ENCODE results near the gene SIGLEC14. TPM values are rescaled to one million over a fixed set of nuclear protein-coding genes. Genes with fewer than 3 reads are reported as not detected.

The SIGLEC14 gene
- not detected in 2 replicates for total RNA-seq

DNA sequence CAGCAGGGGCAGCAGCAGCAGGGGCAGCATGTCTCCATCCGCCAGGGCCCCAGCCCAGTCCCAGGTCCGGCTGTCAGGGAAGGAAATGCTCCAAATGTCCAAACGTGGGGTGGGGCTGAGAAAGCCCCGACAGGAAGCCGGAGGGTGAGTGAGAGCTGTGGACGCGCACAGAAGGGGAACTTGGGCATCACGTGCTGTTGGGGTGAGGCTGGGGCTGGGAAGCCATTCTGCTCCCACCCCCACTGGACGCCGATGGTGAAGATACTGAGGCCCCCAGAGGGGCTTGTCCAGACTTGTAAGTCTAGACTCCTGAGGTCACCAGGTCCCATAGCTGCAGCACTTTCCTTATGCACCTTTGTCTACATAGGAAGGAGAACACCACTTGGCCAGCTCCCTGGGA, at the start of gene SIGLEC14:
SIGLEC14 (minus strand) TSS at position 96 of the 400 bp plus-strand sequence; CDS start at position 30, 66 bp downstream.

GRCh38 chr19:51693260-51693659, 46.6 kb upstream of the SIGLEC14 start, which contains the start of gene SPACA6:
SPACA6 (plus strand) TSS chr19:51693330; CDS start chr19:51693527, 197 bp downstream.

GRCh38 chr19:51630315-51630714, 16.3 kb downstream of the SIGLEC14 start, which contains the start of gene SIGLEC5:
SIGLEC5 (minus strand) TSS chr19:51630401; CDS start chr19:51630335, 66 bp downstream.

Other genes with a start within 250 kb of the SIGLEC14 start
- not detected in 2 replicates for gene SIGLEC10, start 229.2 kb downstream of the SIGLEC14 start, total RNA-seq
- not detected in 2 replicates for gene SIGLEC8, start 188.4 kb downstream of the SIGLEC14 start, total RNA-seq
- gene CEACAM18, start 168.3 kb downstream of the SIGLEC14 start, total RNA-seq, result not detected in 2 replicates
- not detected in 2 replicates for gene SIGLEC12, start 145.0 kb downstream of the SIGLEC14 start, total RNA-seq
- not detected in 2 replicates for gene SIGLEC6, start 115.2 kb downstream of the SIGLEC14 start, total RNA-seq
- 1.4 and 3.2 TPM in 2 replicates for gene ZNF175, start 75.5 kb downstream of the SIGLEC14 start, total RNA-seq
- gene SIGLEC5, start 16.4 kb downstream of the SIGLEC14 start, total RNA-seq, result not detected in 2 replicates
- 1.0 and 5.2 TPM in 2 replicates for gene SPACA6, start 46.5 kb upstream of the SIGLEC14 start, total RNA-seq
- under 0.01 and 0.07 TPM in 2 replicates for gene HAS1, start 77.2 kb upstream of the SIGLEC14 start, total RNA-seq
- gene FPR1, start 105.1 kb upstream of the SIGLEC14 start, total RNA-seq, result under 0.01 and 0.07 TPM in 2 replicates
- gene FPR2, start 114.4 kb upstream of the SIGLEC14 start, total RNA-seq, result not detected in 2 replicates
- gene FPR3, start 148.3 kb upstream of the SIGLEC14 start, total RNA-seq, result not detected in 2 replicates
- 5.1 and 11.9 TPM in 2 replicates for gene ZNF577, start 241.1 kb upstream of the SIGLEC14 start, total RNA-seq